Ishikawa (cell line): ENCODE measurements around the gene TXLNG.

ENCODE experiments used
- CEBPB ChIP-seq: IDR thresholded peaks from 2 replicates; pipeline ENCODE4 v1.6.1; 2012
- CREB1 ChIP-seq: IDR thresholded peaks from 2 replicates; pipeline ENCODE4 v1.6.1; 2012; ENCODE audit warnings: low read depth
- EGR1 ChIP-seq: IDR thresholded peaks from 2 replicates; pipeline ENCODE4 v1.6.1; 2012
- EP300 ChIP-seq: IDR thresholded peaks from 2 replicates; pipeline ENCODE4 v1.6.1; 2012; ENCODE audit warnings: borderline replicate concordance
- FOXM1 ChIP-seq: IDR thresholded peaks from 2 replicates; pipeline ENCODE4 v1.6.1; 2012; ENCODE audit warnings: low read depth, borderline replicate concordance
- NFIC ChIP-seq: IDR thresholded peaks from 2 replicates; pipeline ENCODE4 v1.6.1; 2012
- RAD21 ChIP-seq: IDR thresholded peaks from 2 replicates; pipeline ENCODE4 v1.6.1; 2012; ENCODE audit warnings: low read depth
- REST ChIP-seq: IDR thresholded peaks from 2 replicates; pipeline ENCODE4 v1.6.1; 2012; ENCODE audit warnings: low read depth, mild to moderate bottlenecking
- TAF1 ChIP-seq: IDR thresholded peaks from 2 replicates; pipeline ENCODE4 v1.6.1; 2012; ENCODE audit warnings: low read depth, mild to moderate bottlenecking
- TCF12 ChIP-seq: IDR thresholded peaks from 2 replicates; pipeline ENCODE4 v1.6.1; 2012; ENCODE audit warnings: low read depth
- TEAD4 ChIP-seq: IDR thresholded peaks from 2 replicates; pipeline ENCODE4 v1.6.1; 2012
- YY1 ChIP-seq: IDR thresholded peaks from 2 replicates; pipeline ENCODE4 v1.6.1; 2012; ENCODE audit warnings: low read depth
- ZBTB7A ChIP-seq: IDR thresholded peaks from 2 replicates; pipeline ENCODE4 v1.6.1; 2012; ENCODE audit warnings: low read depth
- TF ChIP-seq, protein P1 (sequence below): IDR thresholded peaks from 2 replicates; pipeline ENCODE4 v1.6.1; 2012
- TF ChIP-seq, protein P2 (sequence below): IDR thresholded peaks from 2 replicates; pipeline ENCODE4 v1.6.1; 2012

The TXLNG gene

DNA sequence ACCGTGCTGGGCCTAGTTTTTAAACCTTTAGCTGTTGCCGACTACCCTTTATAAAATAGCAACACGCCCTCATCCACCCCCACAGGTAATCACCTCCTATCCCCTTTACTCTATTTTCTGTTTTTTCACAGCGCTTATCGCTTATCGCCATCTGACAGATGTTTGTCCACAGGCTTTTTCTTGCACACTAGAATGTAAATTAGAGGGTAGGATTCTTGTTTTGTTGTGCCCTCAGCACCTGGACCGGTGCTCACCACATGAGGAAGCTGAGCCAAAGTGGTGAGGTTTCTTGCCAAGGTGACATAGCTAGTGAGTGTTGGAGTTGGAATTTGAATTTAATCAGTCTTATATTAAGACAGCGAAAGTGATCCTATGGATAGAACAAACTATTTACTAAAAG is 86.8 kb downstream of the TXLNG start:
- TF ChIP-seq ZBTB7A (no peak), YY1 (no peak), FOXM1 (no peak), TAF1 (no peak), EGR1 (no peak), REST (no peak), EP300 (no peak), CREB1 (no peak), CEBPB (no peak), TCF12 (no peak), NFIC (no peak), TEAD4 (no peak), RAD21 (no peak)
- TF ChIP-seq, protein P1, sequence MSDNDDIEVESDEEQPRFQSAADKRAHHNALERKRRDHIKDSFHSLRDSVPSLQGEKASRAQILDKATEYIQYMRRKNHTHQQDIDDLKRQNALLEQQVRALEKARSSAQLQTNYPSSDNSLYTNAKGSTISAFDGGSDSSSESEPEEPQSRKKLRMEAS, result no peak
- TF ChIP-seq, protein P2, sequence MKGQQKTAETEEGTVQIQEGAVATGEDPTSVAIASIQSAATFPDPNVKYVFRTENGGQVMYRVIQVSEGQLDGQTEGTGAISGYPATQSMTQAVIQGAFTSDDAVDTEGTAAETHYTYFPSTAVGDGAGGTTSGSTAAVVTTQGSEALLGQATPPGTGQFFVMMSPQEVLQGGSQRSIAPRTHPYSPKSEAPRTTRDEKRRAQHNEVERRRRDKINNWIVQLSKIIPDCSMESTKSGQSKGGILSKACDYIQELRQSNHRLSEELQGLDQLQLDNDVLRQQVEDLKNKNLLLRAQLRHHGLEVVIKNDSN, result no peak

DNA sequence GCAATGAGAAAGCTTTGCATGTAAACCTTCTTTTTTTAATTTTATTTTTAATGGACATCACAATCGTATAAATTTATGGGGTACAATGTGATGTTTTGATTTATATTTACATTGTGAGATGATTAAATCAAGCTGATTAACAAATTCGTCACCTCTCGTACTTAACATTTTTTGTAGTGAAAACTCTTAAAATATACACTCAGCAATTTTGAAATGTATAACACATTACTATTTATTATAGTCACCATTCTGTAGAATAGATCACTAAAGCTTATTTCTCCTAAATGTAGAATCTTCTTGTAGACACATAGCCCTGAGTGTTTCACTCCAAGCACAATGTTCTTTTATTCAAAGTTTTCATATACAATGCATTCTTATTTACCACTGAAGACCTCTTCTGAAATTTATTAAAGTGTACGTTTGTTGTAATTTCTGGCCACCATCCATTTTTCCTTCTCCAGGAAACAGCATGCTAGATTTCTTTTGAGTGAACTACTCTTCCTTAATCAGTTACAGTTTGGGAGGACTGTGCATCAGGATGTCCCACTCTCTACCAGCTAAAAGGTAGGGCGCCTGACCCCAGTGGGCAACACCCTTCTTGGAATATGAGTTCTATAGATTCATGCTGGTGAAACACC is 88.3 kb downstream of the TXLNG start:
- TF ChIP-seq, protein P2, result no peak
- TF ChIP-seq FOXM1 (no peak), EGR1 (no peak), TCF12 (no peak), CEBPB (no peak), RAD21 (no peak), REST (no peak), TAF1 (no peak), YY1 (no peak), TEAD4 (no peak), NFIC (no peak), CREB1 (no peak), EP300 (no peak), ZBTB7A (no peak)
- TF ChIP-seq, protein P1, result no peak

GRCh38 chrX:16876696-16877095 is 90.4 kb downstream of the TXLNG start:
- TF ChIP-seq, protein P2, result no peak
- TF ChIP-seq CREB1 (no peak), EP300 (no peak), TAF1 (no peak), ZBTB7A (no peak), TEAD4 (no peak), NFIC (no peak), REST (no peak), RAD21 (no peak), FOXM1 (no peak), TCF12 (no peak), YY1 (no peak)
- TF ChIP-seq, protein P1, result no peak

DNA sequence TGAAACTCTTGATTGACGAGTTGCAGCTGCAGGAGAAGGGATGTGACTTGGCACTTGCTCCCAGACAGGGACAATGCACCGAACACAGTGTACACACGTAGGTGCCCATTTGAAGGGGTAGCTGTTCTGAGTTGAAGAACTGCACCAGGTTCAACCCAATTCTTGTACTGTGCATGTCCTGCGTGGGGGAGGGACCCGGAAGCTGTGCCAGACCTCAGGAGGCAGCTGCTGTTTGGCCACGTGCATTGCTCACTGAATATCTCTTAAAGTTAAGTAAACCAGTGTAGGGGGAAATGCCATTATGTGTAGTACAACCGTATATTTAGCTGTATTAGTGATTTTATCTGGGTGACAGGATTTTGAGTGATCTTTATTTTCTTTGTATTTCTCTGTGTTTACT is 95.9 kb downstream of the TXLNG start:
- no peak for TF ChIP-seq REST
- TF ChIP-seq, protein P2, result peak; percentile 46
- TF ChIP-seq, protein P1, result peak; percentile 82
